Activated CD8-positive, alpha-beta T cell treated with anti-CD3 and anti-CD28 coated beads for 36 hours (primary cell): ENCODE data around the gene MAP2K2. TPM values are rescaled to one million over a fixed set of nuclear protein-coding genes. Genes with fewer than 3 reads are reported as not detected.

Experiments
- ATAC-seq: fragments of 200-7000 bp; cut with Tn5 transposase; one replicate; pipeline ENCODE4 v1.10.0; 2021; ENCODE audit warnings: mild to moderate bottlenecking, moderate library complexity
- CTCF ChIA-PET: fragments of 350-600 bp; sonication (Branson Sonifier 250); formaldehyde crosslinking; loops from one replicate; lab custom pipeline; 2021; ENCODE audit warnings: antibody characterized with exemption; lab: Charles Lee
- POLR2A ChIA-PET: fragments of 350-600 bp; sonication (Branson Sonifier 250); formaldehyde crosslinking; loops from one replicate; lab custom pipeline; 2021; ENCODE audit warnings: antibody characterized with exemption; lab: Charles Lee
- DNase-seq: peaks from one replicate; pipeline ENCODE4 v3.0.0-alpha.2; 2020
- H3K27ac Mint-ChIP-seq: one replicate; pipeline ENCODE4 v1.8.0; 2021; ENCODE audit warnings: mild to moderate bottlenecking, mixed read lengths
- H3K27me3 Mint-ChIP-seq: one replicate; pipeline ENCODE4 v1.8.0; 2021; ENCODE audit warnings: mixed read lengths
- H3K36me3 Mint-ChIP-seq: one replicate; pipeline ENCODE4 v1.8.0; 2021; ENCODE audit warnings: low read depth, mixed read lengths
- H3K4me1 Mint-ChIP-seq: one replicate; pipeline ENCODE4 v1.8.0; 2021; ENCODE audit warnings: low read depth, mixed read lengths
- H3K4me3 Mint-ChIP-seq: one replicate; pipeline ENCODE4 v1.8.0; 2021; ENCODE audit warnings: mild to moderate bottlenecking, moderate library complexity, mixed read lengths
- H3K9me3 Mint-ChIP-seq: one replicate; pipeline ENCODE4 v1.8.0; 2021; ENCODE audit warnings: mixed read lengths
- intact Hi-C: fragments of 100-400 bp; cut with micrococcal nuclease; formaldehyde crosslinking; loops from one replicate; pipeline ENCODE4 v1.10.0; 2022
- total RNA-seq, 2 experiments: library from RNA; stranded (reverse); gene quantifications; one replicate each; pipeline ENCODE4 v1.2.3, GENCODE V29; 2021
- TF ChIP-seq, protein P1 (sequence below): fragments of 200-600 bp; IDR thresholded peaks from one replicate; pipeline ENCODE4 v1.8.0; 2022; ENCODE audit warnings: antibody characterized with exemption, mild to moderate bottlenecking

MAP2K2 gene
- total RNA-seq, 2 experiments from 2014 or later: 141 to 145 TPM

DNA sequence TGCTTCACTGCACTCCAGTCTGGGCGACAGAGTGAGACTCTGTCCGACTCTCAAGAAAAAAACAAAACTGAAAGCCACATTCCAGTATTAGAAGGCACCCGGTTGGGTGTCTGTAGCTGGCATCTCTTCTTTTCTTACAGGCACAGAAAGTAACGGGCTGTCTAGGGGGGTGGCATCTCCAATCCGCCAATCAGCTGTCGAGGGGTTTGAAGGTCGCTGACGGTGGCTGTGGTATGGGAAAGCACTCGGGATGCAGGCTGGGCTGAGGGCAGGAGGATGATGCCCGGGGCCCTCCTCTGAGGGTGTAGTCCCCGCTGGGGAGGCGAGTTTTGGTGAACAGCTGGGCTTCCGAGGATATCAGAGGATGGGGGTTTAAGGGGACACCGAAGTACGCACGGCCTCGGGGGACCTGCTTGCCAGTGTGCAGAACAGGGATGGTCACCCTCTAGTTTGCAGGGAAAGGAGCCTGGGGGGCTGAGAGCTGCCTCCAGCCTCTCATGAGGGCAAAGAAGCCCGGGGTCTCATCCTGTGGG lies 30.2 kb downstream of the MAP2K2 start:
- H3K27me3 Mint-ChIP-seq: no peaks in the 10 kb centered on the region
- no peak for ATAC-seq
- CTCF ChIA-PET: interaction anchor here (1.0 kb wide), 1 partner anchor 46 kb away, joined by 3 read pairs; no protein-coding TSS in a partner anchor

DNA sequence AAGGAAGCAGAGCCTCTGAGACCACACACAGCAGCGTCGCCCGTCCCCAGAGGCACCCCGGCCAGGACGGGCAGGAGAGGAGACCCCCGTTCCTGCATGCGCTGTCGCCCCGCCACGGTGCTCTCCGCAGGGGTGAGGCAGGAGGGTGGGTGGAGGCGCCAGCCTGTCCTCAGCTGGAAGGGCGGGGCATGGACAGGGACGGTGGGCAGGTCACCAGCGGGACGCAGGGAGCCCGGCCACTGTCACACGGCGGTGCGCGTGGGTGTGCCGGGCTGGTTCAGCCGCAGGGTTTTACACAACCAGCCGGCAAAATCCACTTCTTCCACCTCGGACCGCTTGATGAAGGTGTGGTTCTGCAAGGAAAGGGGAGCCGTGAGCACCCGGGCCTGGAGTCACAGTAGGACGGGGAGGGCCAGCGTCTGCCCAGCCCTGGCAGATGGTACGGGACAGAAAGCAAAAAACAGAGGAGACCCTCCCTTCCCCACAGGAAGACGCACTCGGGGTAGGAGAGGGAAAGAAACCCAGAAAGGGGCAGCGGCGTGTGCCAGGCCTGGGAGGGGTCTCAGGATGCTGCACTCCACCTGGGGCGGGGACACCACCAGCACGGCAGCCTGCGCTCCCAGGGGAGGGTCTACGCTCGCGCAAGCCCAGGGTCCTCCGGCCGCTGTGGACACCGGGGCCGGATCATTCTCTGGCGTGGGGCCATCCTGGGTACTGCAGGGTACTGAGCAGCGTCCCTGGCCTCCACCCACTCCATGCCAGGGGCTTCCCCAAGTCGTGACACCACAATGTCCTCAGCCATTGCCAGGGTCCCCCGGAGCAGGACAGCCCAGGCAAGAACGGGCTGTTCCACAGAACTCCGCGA lies 33.3 kb downstream of the MAP2K2 start:
- Mint-ChIP-seq H3K9me3 (no peaks in the 10 kb centered on the region), H3K27me3 (no peaks in the 10 kb centered on the region), H3K4me1 (peaks cover 46% of the 10 kb centered on the region), H3K36me3 (peaks cover 20% of the 10 kb centered on the region), H3K27ac (peak overlapping the region; percentile 92), H3K4me3 (peak overlapping the region; percentile 75)
- ATAC-seq: no peak
- no peak for DNase-seq
- TF ChIP-seq, protein P1, sequence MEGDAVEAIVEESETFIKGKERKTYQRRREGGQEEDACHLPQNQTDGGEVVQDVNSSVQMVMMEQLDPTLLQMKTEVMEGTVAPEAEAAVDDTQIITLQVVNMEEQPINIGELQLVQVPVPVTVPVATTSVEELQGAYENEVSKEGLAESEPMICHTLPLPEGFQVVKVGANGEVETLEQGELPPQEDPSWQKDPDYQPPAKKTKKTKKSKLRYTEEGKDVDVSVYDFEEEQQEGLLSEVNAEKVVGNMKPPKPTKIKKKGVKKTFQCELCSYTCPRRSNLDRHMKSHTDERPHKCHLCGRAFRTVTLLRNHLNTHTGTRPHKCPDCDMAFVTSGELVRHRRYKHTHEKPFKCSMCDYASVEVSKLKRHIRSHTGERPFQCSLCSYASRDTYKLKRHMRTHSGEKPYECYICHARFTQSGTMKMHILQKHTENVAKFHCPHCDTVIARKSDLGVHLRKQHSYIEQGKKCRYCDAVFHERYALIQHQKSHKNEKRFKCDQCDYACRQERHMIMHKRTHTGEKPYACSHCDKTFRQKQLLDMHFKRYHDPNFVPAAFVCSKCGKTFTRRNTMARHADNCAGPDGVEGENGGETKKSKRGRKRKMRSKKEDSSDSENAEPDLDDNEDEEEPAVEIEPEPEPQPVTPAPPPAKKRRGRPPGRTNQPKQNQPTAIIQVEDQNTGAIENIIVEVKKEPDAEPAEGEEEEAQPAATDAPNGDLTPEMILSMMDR: no peak
- intact Hi-C loops: no loop called here
- CTCF ChIA-PET: interaction anchor here (1.3 to 2.0 kb wide), 2 partner anchors 13 to 49 kb away, joined by 4 to 5 read pairs; no protein-coding TSS in a partner anchor
- POLR2A ChIA-PET: interaction anchor here (1.0 to 3.6 kb wide), 5 partner anchors 8 to 25 kb away, joined by 3 to 20 read pairs (median 5); no protein-coding TSS in a partner anchor

More for the DNA sequence above, 30.2 kb downstream of the MAP2K2 start:
- Mint-ChIP-seq H3K27ac (peak overlapping the region; percentile 58), H3K4me3 (no peak overlapping the region), H3K9me3 (no peaks in the 10 kb centered on the region), H3K4me1 (peaks cover 22% of the 10 kb centered on the region), H3K36me3 (peaks cover 26% of the 10 kb centered on the region)
- TF ChIP-seq, protein P1: no peak
- POLR2A ChIA-PET: interaction anchor here (1.5 kb wide), 1 partner anchor 16 kb away, joined by 3 read pairs; no protein-coding TSS in a partner anchor
- intact Hi-C loops: no loop called here
- DNase-seq: no peak

- ATAC-seq (no peak), DNase-seq (no peak)
- Mint-ChIP-seq H3K27me3 (no peaks in the 10 kb centered on the region), H3K4me3 (peak overlapping the region; percentile 75), H3K9me3 (no peaks in the 10 kb centered on the region), H3K27ac (peak overlapping the region; percentile 92), H3K4me1 (peaks cover 49% of the 10 kb centered on the region), H3K36me3 (peaks cover 20% of the 10 kb centered on the region)
- TF ChIP-seq, protein P1: no peak
- ChIA-PET CTCF (interaction anchor here (1.3 to 2.0 kb wide), 2 partner anchors 14 to 50 kb away, joined by 4 to 5 read pairs; no protein-coding TSS in a partner anchor), POLR2A (interaction anchor here (1.0 to 3.6 kb wide), 5 partner anchors 9 to 25 kb away, joined by 3 to 20 read pairs (median 5); no protein-coding TSS in a partner anchor)
- intact Hi-C loops: no loop called here
These were observed 34.0 kb downstream of the MAP2K2 start for GRCh38 chr19:4089946-4090345.

GRCh38 chr19:4089400-4089908 lies 34.5 kb downstream of the MAP2K2 start:
- Mint-ChIP-seq H3K4me1 (peaks cover 54% of the 10 kb centered on the region), H3K4me3 (peak overlapping the region; percentile 75), H3K27me3 (no peaks in the 10 kb centered on the region), H3K27ac (peak overlapping the region; percentile 92), H3K9me3 (no peaks in the 10 kb centered on the region), H3K36me3 (peaks cover 20% of the 10 kb centered on the region)
- ChIA-PET CTCF (interaction anchor here (0.6 to 2.0 kb wide), 3 partner anchors 14 to 434 kb away, joined by 3 to 5 read pairs (median 4); no protein-coding TSS in a partner anchor), POLR2A (interaction anchor here (1.0 to 3.6 kb wide), 6 partner anchors 9 to 26 kb away, joined by 3 to 20 read pairs (median 4); no protein-coding TSS in a partner anchor)
- TF ChIP-seq, protein P1: no peak
- DNase-seq (peak; percentile 88), ATAC-seq (peak; percentile 84)
- intact Hi-C loops: no loop called here
